ENCODE measurements around the gene CTDSP1. TPM values are rescaled to one million over a fixed set of nuclear protein-coding genes. Genes with fewer than 3 reads are reported as not detected.

CTDSP1 gene
- total RNA-seq, 1 experiment from 2014 or later, result 25.4 TPM

DNA sequence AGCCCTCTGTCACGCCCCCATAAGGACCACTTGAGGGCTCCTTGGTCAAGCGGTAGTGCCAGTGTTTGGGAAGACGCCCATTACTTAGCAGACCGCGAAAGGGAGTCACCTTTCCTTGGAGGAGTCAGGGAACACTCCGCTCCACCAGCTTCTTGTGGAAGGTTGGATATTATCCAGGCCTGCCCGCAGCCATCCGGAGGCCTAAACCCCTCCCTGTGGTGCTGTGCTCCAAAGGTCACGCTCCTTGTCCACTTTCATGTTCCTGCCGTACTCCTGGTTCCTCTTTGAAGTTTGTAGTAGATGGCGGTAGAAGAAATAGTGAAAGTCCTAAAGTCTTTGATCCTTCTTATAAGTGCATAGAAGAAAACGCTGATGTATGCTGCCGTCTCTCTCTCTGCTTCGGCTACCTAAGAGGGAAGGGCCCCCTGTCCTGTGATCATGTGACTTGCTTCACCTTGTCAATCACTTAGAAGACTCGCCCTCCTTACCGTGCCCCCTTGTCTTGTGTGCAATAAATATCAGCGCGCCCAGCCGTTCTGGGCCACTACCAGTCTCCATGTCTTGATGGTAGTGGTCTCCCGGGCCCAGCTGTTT lies 44.7 kb upstream of the CTDSP1 start (continued):
- TF ChIP-seq, protein P1, sequence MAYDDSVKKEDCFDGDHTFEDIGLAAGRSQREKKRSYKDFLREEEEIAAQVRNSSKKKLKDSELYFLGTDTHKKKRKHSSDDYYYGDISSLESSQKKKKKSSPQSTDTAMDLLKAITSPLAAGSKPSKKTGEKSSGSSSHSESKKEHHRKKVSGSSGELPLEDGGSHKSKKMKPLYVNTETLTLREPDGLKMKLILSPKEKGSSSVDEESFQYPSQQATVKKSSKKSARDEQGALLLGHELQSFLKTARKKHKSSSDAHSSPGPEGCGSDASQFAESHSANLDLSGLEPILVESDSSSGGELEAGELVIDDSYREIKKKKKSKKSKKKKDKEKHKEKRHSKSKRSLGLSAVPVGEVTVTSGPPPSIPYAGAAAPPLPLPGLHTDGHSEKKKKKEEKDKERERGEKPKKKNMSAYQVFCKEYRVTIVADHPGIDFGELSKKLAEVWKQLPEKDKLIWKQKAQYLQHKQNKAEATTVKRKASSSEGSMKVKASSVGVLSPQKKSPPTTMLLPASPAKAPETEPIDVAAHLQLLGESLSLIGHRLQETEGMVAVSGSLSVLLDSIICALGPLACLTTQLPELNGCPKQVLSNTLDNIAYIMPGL (CRISPR knock-in tag; IDR thresholded peaks at IDR 0.05), result no peak

DNA sequence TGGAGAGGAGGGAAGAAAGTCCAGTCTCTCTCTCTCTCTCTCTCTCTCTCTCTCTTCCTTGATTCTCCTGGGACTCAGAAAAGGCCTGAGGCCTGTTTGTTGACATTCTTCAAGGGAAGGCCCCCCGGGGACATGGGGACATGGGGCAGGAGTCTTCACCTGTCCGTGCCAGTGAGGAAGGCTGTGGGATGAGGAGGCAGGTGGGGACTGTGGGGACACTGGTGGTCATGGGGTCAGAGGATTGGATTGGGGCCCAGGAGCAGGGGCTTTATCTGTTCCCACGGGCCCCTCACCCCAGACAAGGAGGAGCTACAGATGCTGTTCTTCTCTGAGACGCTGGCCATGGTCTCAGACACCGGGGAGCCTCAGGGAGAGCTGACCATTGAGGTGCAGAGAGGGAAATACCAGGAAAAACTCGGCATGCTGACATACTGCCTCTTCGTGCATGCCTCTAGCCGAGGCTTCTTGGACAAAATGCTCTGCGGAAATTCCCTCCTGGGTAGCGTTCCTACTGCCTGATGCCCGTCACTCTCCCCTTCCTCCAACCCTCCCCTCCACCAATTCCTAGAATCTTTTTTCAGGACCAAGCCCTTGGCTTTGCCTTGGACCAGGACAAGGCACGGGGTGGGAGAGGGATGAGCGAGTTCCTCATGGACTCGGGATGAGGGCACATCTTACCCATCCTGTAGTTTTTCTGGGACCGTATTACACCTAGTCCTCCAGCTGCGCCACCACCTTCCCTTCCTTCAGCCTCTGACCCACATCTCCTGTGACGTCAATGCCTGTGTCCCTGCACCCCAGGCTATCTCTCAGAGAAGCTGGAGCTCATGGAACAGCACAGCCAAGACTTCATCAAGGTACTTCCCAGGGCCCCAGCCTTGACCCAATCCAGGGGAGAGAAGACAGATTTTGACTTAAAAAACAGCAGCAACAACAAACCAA lies 42.2 kb upstream of the CTDSP1 start:
- POLR2A ChIA-PET, result interaction anchor here (0.5 to 1.5 kb wide), 4 partner anchors 8 to 66 kb away, joined by 3 to 6 read pairs (median 4); no protein-coding TSS in a partner anchor
- Mint-ChIP-seq H3K27ac (peak overlapping the region; percentile 22), H3K4me1 (peaks cover 17% of the 10 kb centered on the region), H3K36me3 (no peaks in the 10 kb centered on the region), H3K4me3 (peak overlapping the region; percentile 44), H3K27me3 (ENCODE audit: low read depth) (no peaks in the 10 kb centered on the region), H3K9me3 (no peaks in the 10 kb centered on the region)
- DNase-seq (ENCODE audit: low spot score) (no peak), ATAC-seq (no peak; the same call in 1 of the 2 replicates)
- CTCF ChIA-PET, result interaction anchor here (0.6 to 2.9 kb wide), 32 partner anchors 10 to 277 kb away, joined by 3 to 36 read pairs (median 5); partner anchors contain the start of genes AAMP, PNKD and TMBIM1
- TF ChIP-seq, protein P2, sequence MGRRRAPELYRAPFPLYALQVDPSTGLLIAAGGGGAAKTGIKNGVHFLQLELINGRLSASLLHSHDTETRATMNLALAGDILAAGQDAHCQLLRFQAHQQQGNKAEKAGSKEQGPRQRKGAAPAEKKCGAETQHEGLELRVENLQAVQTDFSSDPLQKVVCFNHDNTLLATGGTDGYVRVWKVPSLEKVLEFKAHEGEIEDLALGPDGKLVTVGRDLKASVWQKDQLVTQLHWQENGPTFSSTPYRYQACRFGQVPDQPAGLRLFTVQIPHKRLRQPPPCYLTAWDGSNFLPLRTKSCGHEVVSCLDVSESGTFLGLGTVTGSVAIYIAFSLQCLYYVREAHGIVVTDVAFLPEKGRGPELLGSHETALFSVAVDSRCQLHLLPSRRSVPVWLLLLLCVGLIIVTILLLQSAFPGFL (CRISPR knock-in tag; IDR thresholded peaks at IDR 0.05; ENCODE audit: borderline replicate concordance), result no peak
- TF ChIP-seq ZNF396 (CRISPR knock-in tag; IDR thresholded peaks at IDR 0.05; ENCODE audit: borderline replicate concordance), result no peak
- TF ChIP-seq CBFB (CRISPR knock-in tag; IDR thresholded peaks at IDR 0.05; ENCODE audit: low read depth), result no peak
- TF ChIP-seq ZNF317 (CRISPR knock-in tag; IDR thresholded peaks at IDR 0.05; ENCODE audit: borderline replicate concordance, low read depth), result no peak
- TF ChIP-seq HMGA2 (CRISPR knock-in tag; IDR thresholded peaks at IDR 0.05), result no peak
- TF ChIP-seq IRF2 (CRISPR knock-in tag; IDR thresholded peaks at IDR 0.05; ENCODE audit: borderline replicate concordance, low read depth), result no peak
- no peak for TF ChIP-seq NR1H2 (CRISPR knock-in tag; IDR thresholded peaks at IDR 0.05)
- no peak for TF ChIP-seq NFATC4 (CRISPR knock-in tag; IDR thresholded peaks at IDR 0.05)
- no peak for TF ChIP-seq MXD4 (CRISPR knock-in tag; IDR thresholded peaks at IDR 0.05; ENCODE audit: borderline replicate concordance)
- TF ChIP-seq, protein P3, sequence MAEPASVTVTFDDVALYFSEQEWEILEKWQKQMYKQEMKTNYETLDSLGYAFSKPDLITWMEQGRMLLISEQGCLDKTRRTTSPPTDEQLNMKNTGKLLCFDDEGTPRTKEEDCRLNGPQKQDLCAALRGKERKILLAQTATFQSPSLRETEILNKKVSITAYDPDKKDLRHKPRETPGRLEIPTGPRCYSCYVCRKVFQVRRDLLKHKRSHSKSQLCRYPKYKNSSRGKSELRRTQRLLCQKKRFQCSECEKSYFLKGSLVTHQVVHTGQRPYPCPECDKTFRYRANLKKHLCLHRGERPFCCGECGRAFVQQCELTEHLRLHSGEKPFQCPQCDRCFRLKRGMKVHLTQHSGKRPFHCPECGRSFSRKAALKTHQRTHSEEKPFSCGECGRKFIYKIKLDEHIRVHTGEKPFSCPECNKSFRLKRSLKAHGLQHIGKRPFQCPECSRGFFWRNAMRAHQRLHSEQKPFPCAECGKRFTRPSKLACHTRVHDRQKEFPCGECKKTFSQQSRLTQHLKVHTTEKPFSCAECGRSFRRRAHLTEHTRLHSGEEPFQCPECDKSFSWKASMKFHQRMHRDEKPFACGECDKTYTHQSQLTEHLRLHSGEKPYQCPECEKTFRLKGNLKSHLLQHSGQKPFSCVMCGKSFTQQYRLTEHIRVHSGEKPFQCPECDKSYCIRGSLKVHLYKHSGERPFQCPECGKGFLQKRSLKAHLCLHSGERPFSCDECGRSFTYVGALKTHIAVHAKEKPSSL (CRISPR knock-in tag; conservative IDR thresholded peaks at IDR 0.05), result no peak

DNA sequence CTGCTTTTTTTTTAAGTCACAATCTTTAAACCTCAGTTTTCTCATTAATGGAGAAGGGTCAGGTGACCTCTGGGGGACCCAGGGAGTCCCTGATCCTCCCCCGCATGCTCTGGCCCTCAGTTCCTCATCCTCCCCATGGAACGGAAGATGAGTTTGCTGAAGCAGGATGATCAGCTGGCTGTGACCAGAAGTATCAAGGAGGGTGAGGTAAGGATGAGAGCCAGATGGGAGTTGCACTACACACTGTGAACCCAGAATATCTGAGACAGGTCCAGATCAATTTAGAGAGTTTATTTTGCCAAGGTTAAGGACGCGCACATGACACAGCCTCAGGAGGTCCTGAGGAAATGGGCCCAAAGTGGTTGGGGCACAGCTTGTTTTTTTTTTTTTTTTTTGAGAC lies 39.2 kb upstream of the CTDSP1 start:
- ChIA-PET CTCF (interaction anchor here (2.3 kb wide), 1 partner anchor 36 kb away, joined by 8 read pairs; no protein-coding TSS in a partner anchor), POLR2A (no interaction called here)
- Mint-ChIP-seq H3K27ac (no peak overlapping the region), H3K4me3 (no peak overlapping the region), H3K36me3 (no peaks in the 10 kb centered on the region), H3K27me3 (ENCODE audit: low read depth) (no peaks in the 10 kb centered on the region), H3K4me1 (peaks cover 17% of the 10 kb centered on the region), H3K9me3 (no peaks in the 10 kb centered on the region)
- ATAC-seq (no peak), DNase-seq (ENCODE audit: low spot score) (no peak)
- TF ChIP-seq ZNF416 (CRISPR knock-in tag; IDR thresholded peaks at IDR 0.05) (no peak), TP53 (CRISPR knock-in tag; IDR thresholded peaks at IDR 0.05) (no peak), GRHL2 (CRISPR knock-in tag; IDR thresholded peaks at IDR 0.05; ENCODE audit: insufficient replicate concordance, severe bottlenecking) (no peak), ZNF317 (CRISPR knock-in tag; IDR thresholded peaks at IDR 0.05; ENCODE audit: borderline replicate concordance, low read depth) (no peak), TEAD4 (CRISPR knock-in tag; IDR thresholded peaks at IDR 0.05) (no peak), HMGA2 (CRISPR knock-in tag; IDR thresholded peaks at IDR 0.05) (no peak), ETV6 (CRISPR knock-in tag; IDR thresholded peaks at IDR 0.05) (no peak), ELF4 (CRISPR knock-in tag; IDR thresholded peaks at IDR 0.05; ENCODE audit: low read depth) (no peak)
- TF ChIP-seq, protein P4, sequence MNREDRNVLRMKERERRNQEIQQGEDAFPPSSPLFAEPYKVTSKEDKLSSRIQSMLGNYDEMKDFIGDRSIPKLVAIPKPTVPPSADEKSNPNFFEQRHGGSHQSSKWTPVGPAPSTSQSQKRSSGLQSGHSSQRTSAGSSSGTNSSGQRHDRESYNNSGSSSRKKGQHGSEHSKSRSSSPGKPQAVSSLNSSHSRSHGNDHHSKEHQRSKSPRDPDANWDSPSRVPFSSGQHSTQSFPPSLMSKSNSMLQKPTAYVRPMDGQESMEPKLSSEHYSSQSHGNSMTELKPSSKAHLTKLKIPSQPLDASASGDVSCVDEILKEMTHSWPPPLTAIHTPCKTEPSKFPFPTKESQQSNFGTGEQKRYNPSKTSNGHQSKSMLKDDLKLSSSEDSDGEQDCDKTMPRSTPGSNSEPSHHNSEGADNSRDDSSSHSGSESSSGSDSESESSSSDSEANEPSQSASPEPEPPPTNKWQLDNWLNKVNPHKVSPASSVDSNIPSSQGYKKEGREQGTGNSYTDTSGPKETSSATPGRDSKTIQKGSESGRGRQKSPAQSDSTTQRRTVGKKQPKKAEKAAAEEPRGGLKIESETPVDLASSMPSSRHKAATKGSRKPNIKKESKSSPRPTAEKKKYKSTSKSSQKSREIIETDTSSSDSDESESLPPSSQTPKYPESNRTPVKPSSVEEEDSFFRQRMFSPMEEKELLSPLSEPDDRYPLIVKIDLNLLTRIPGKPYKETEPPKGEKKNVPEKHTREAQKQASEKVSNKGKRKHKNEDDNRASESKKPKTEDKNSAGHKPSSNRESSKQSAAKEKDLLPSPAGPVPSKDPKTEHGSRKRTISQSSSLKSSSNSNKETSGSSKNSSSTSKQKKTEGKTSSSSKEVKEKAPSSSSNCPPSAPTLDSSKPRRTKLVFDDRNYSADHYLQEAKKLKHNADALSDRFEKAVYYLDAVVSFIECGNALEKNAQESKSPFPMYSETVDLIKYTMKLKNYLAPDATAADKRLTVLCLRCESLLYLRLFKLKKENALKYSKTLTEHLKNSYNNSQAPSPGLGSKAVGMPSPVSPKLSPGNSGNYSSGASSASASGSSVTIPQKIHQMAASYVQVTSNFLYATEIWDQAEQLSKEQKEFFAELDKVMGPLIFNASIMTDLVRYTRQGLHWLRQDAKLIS (CRISPR knock-in tag; IDR thresholded peaks at IDR 0.05; ENCODE audit: borderline replicate concordance), result no peak
- TF ChIP-seq, protein P2 (CRISPR knock-in tag; IDR thresholded peaks at IDR 0.05; ENCODE audit: borderline replicate concordance), result no peak

All from WTC11 (cell line).